ENCODE data around the gene CGN. TPM values are rescaled to one million over a fixed set of nuclear protein-coding genes. Genes with fewer than 3 reads are reported as not detected.

Gene CGN
- 0.37 TPM for total RNA-seq
- polyA plus RNA-seq: 1 to 10 TPM in 1 of 4 donors, under 1 TPM in 1, not detected in 2; 0.37 to 1.2 TPM

GRCh38 chr1:151510957-151511635 lies at the start of gene CGN:
CGN (plus strand) TSS chr1:151511387; CDS start chr1:151518520, 7,133 bp downstream.
- DNase-seq (peak; percentile 84 to 91 (median 87)), ATAC-seq (ENCODE audit: low read depth in 2 of 2) (peak; percentile 95 to 96)
- Mint-ChIP-seq H3K27me3 (peaks cover 3% of the 10 kb centered on the region), H3K4me1 (peaks cover 8 to 34% (median 15%) of the 10 kb centered on the region in 4 donors), H3K27ac (peak within 1 kb of the TSS; percentile 87 to 98 (median 95)), H3K9me3 (no peaks in the 10 kb centered on the region), H3K4me3 (peak within 1 kb of the TSS; percentile 97 to 100 (median 98)), H3K36me3 (no peaks in the 10 kb centered on the region)
- peaks cover 35% of the 10 kb centered on the region for H3K4me1 ChIP-seq (ENCODE audit: control insufficient read depth, insufficient read depth, low read length, poor library complexity, severe bottlenecking)
- peak within 1 kb of the TSS; percentile 58 for H3K27ac ChIP-seq (ENCODE audit: insufficient read depth, low read length, poor library complexity, severe bottlenecking)
- H3K4me3 ChIP-seq (ENCODE audit: low read depth, low read length): peak within 1 kb of the TSS; percentile 86
- no peaks in the 10 kb centered on the region for H3K36me3 ChIP-seq (ENCODE audit: control insufficient read depth, insufficient read depth, low read length)
- H3K27me3 ChIP-seq (ENCODE audit: control insufficient read depth, insufficient read depth, low read length): no peaks in the 10 kb centered on the region
- H3K9me3 ChIP-seq (ENCODE audit: control insufficient read depth in 2 of 2, low read length in 2 of 2): no peaks in the 10 kb centered on the region

- H3K4me1 ChIP-seq (ENCODE audit: control insufficient read depth, insufficient read depth, low read length, poor library complexity, severe bottlenecking): peaks cover 15% of the 10 kb centered on the region
- H3K27me3 Mint-ChIP-seq: peaks cover 49% of the 10 kb centered on the region
- H3K4me3 Mint-ChIP-seq: peak overlapping the region in 2 of 4 donors; percentile 58 to 85
- H3K9me3 ChIP-seq (ENCODE audit: control insufficient read depth in 2 of 2, low read length in 2 of 2): no peaks in the 10 kb centered on the region
- no peak overlapping the region for H3K4me3 ChIP-seq (ENCODE audit: low read depth, low read length)
- no peak for ATAC-seq (ENCODE audit: low read depth in 2 of 2)
- H3K27ac Mint-ChIP-seq: no peak overlapping the region
- peaks cover 0 to 4% (median 0%) of the 10 kb centered on the region in 7 donors for H3K9me3 Mint-ChIP-seq
- H3K36me3 ChIP-seq (ENCODE audit: control insufficient read depth, insufficient read depth, low read length): no peaks in the 10 kb centered on the region
- H3K4me1 Mint-ChIP-seq: peaks cover 9 to 16% (median 13%) of the 10 kb centered on the region in 4 donors
- DNase-seq: no peak
- H3K27me3 ChIP-seq (ENCODE audit: control insufficient read depth, insufficient read depth, low read length): peaks cover 18% of the 10 kb centered on the region
- H3K27ac ChIP-seq (ENCODE audit: insufficient read depth, low read length, poor library complexity, severe bottlenecking): no peak overlapping the region
- no peaks in the 10 kb centered on the region for H3K36me3 Mint-ChIP-seq
Observed at GRCh38 chr1:151461694-151462093, 49.5 kb upstream of the CGN start.

GRCh38 chr1:151465026-151465425 lies 46.2 kb upstream of the CGN start:
- Mint-ChIP-seq H3K27me3 (peaks cover 37% of the 10 kb centered on the region), H3K27ac (no peak overlapping the region), H3K36me3 (no peaks in the 10 kb centered on the region), H3K4me3 (no peak overlapping the region), H3K4me1 (peaks cover 0 to 3% (median 0%) of the 10 kb centered on the region in 4 donors), H3K9me3 (peaks cover 0 to 2% (median 0%) of the 10 kb centered on the region in 7 donors)
- no peaks in the 10 kb centered on the region for H3K4me1 ChIP-seq (ENCODE audit: control insufficient read depth, insufficient read depth, low read length, poor library complexity, severe bottlenecking)
- peaks cover 18% of the 10 kb centered on the region for H3K27me3 ChIP-seq (ENCODE audit: control insufficient read depth, insufficient read depth, low read length)
- ATAC-seq (ENCODE audit: low read depth in 2 of 2) (no peak), DNase-seq (no peak)
- H3K36me3 ChIP-seq (ENCODE audit: control insufficient read depth, insufficient read depth, low read length): no peaks in the 10 kb centered on the region
- H3K4me3 ChIP-seq (ENCODE audit: low read depth, low read length): no peak overlapping the region
- H3K27ac ChIP-seq (ENCODE audit: insufficient read depth, low read length, poor library complexity, severe bottlenecking): no peak overlapping the region
- H3K9me3 ChIP-seq (ENCODE audit: control insufficient read depth in 2 of 2, low read length in 2 of 2): no peaks in the 10 kb centered on the region

- Histone ChIP-seq H3K9me3 (ENCODE audit: control insufficient read depth in 2 of 2, low read length in 2 of 2) (no peaks in the 10 kb centered on the region), H3K27ac (ENCODE audit: insufficient read depth, low read length, poor library complexity, severe bottlenecking) (peak overlapping the region; percentile 11), H3K27me3 (ENCODE audit: control insufficient read depth, insufficient read depth, low read length) (no peaks in the 10 kb centered on the region), H3K4me3 (ENCODE audit: low read depth, low read length) (peak overlapping the region; percentile 77), H3K4me1 (ENCODE audit: control insufficient read depth, insufficient read depth, low read length, poor library complexity, severe bottlenecking) (peaks cover 6% of the 10 kb centered on the region), H3K36me3 (ENCODE audit: control insufficient read depth, insufficient read depth, low read length) (no peaks in the 10 kb centered on the region)
- Mint-ChIP-seq H3K27me3 (no peaks in the 10 kb centered on the region), H3K27ac (peak overlapping the region; percentile 77 to 91 (median 90)), H3K36me3 (no peaks in the 10 kb centered on the region), H3K9me3 (no peaks in the 10 kb centered on the region), H3K4me1 (peaks cover 6 to 15% (median 11%) of the 10 kb centered on the region in 4 donors), H3K4me3 (peak overlapping the region; percentile 76 to 89 (median 84))
- peak in 2 of 3 donors; percentile 30 to 55 for DNase-seq
- ATAC-seq (ENCODE audit: low read depth in 2 of 2): no peak
Observed at GRCh38 chr1:151472856-151473731, 38.1 kb upstream of the CGN start.

GRCh38 chr1:151474745-151475144 lies 36.4 kb upstream of the CGN start:
- Mint-ChIP-seq H3K27ac (no peak overlapping the region), H3K4me1 (peaks cover 6 to 15% (median 11%) of the 10 kb centered on the region in 4 donors), H3K9me3 (no peaks in the 10 kb centered on the region), H3K4me3 (peak overlapping the region in 1 of 4 donors; percentile 82), H3K27me3 (no peaks in the 10 kb centered on the region), H3K36me3 (no peaks in the 10 kb centered on the region)
- Histone ChIP-seq H3K36me3 (ENCODE audit: control insufficient read depth, insufficient read depth, low read length) (no peaks in the 10 kb centered on the region), H3K27me3 (ENCODE audit: control insufficient read depth, insufficient read depth, low read length) (no peaks in the 10 kb centered on the region), H3K9me3 (ENCODE audit: control insufficient read depth in 2 of 2, low read length in 2 of 2) (no peaks in the 10 kb centered on the region), H3K4me3 (ENCODE audit: low read depth, low read length) (no peak overlapping the region), H3K4me1 (ENCODE audit: control insufficient read depth, insufficient read depth, low read length, poor library complexity, severe bottlenecking) (peaks cover 6% of the 10 kb centered on the region), H3K27ac (ENCODE audit: insufficient read depth, low read length, poor library complexity, severe bottlenecking) (no peak overlapping the region)
- no peak for ATAC-seq (ENCODE audit: low read depth in 2 of 2)
- DNase-seq: no peak

- ATAC-seq (ENCODE audit: low read depth in 2 of 2): no peak
Observed at GRCh38 chr1:151475175-151475574, 36.0 kb upstream of the CGN start.

GRCh38 chr1:151476083-151476482 lies 35.1 kb upstream of the CGN start:
- Histone ChIP-seq H3K36me3 (ENCODE audit: control insufficient read depth, insufficient read depth, low read length) (no peaks in the 10 kb centered on the region), H3K9me3 (ENCODE audit: control insufficient read depth in 2 of 2, low read length in 2 of 2) (no peaks in the 10 kb centered on the region), H3K4me1 (ENCODE audit: control insufficient read depth, insufficient read depth, low read length, poor library complexity, severe bottlenecking) (peaks cover 6% of the 10 kb centered on the region), H3K27ac (ENCODE audit: insufficient read depth, low read length, poor library complexity, severe bottlenecking) (no peak overlapping the region), H3K27me3 (ENCODE audit: control insufficient read depth, insufficient read depth, low read length) (no peaks in the 10 kb centered on the region), H3K4me3 (ENCODE audit: low read depth, low read length) (no peak overlapping the region)
- H3K27ac Mint-ChIP-seq: no peak overlapping the region
- H3K36me3 Mint-ChIP-seq: no peaks in the 10 kb centered on the region
- peaks cover 0 to 3% (median 0%) of the 10 kb centered on the region in 7 donors for H3K9me3 Mint-ChIP-seq
- H3K4me1 Mint-ChIP-seq: peaks cover 6 to 15% (median 11%) of the 10 kb centered on the region in 4 donors
- H3K4me3 Mint-ChIP-seq: no peak overlapping the region
- ATAC-seq (ENCODE audit: low read depth in 2 of 2) (no peak), DNase-seq (no peak)
- no peaks in the 10 kb centered on the region for H3K27me3 Mint-ChIP-seq

More at GRCh38 chr1:151475175-151475574, 36.0 kb upstream of the CGN start:
- Mint-ChIP-seq H3K36me3 (no peaks in the 10 kb centered on the region), H3K27me3 (no peaks in the 10 kb centered on the region), H3K4me3 (no peak overlapping the region), H3K4me1 (peaks cover 6 to 15% (median 11%) of the 10 kb centered on the region in 4 donors), H3K27ac (no peak overlapping the region), H3K9me3 (no peaks in the 10 kb centered on the region)
- DNase-seq: peak in 1 of 3 donors; percentile 62
- Histone ChIP-seq H3K9me3 (ENCODE audit: control insufficient read depth in 2 of 2, low read length in 2 of 2) (no peaks in the 10 kb centered on the region), H3K27ac (ENCODE audit: insufficient read depth, low read length, poor library complexity, severe bottlenecking) (no peak overlapping the region), H3K4me3 (ENCODE audit: low read depth, low read length) (no peak overlapping the region), H3K27me3 (ENCODE audit: control insufficient read depth, insufficient read depth, low read length) (no peaks in the 10 kb centered on the region), H3K36me3 (ENCODE audit: control insufficient read depth, insufficient read depth, low read length) (no peaks in the 10 kb centered on the region), H3K4me1 (ENCODE audit: control insufficient read depth, insufficient read depth, low read length, poor library complexity, severe bottlenecking) (peaks cover 6% of the 10 kb centered on the region)

Data from CD4-positive, CD25-positive, alpha-beta regulatory T cell (primary cell).